ENCODE measurements around the gene GAPVD1. TPM values are rescaled to one million over a fixed set of nuclear protein-coding genes. Genes with fewer than 3 reads are reported as not detected.
A peak's percentile ranks its signal among the peaks of the same experiment; 100 is the strongest.

The GAPVD1 gene
- total and polyA plus RNA-seq, 10 of the 15 experiments (the other 5 are each of a cell fraction or from before 2014, with no cell fraction given), result 4.3 to 36.6 (median 25.9) TPM

DNA sequence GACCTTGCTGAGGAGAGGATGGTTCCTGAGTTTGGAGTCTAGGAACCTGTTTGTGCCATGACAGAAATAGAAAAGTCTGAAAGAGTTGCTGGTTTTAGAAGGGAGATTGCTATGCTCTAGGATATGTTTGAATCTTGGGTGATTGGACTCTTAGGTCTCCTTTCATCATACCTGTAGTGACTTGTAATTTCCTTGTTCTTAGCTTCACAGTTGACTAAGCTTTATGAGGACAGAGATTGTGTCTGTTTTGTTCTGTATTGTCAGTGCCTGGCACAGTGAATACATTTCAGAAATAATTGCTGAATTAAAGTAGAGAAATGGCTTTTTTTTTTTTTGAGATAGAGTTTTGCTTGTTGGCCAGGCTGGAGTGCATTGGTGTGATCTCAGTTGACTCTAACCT, 31.5 kb downstream of the GAPVD1 start:
- Histone ChIP-seq H3K9me3 (replicated peaks; ENCODE audit: control insufficient read depth, insufficient read depth, low read length) (no peaks in the 10 kb centered on the region), H4K20me1 (ENCODE audit: control insufficient read depth, insufficient read depth) (no peaks in the 10 kb centered on the region; the same call in 1 of the 2 replicates), H3K36me3 (ENCODE audit: control insufficient read depth in 2 of 2, insufficient read depth in 2 of 2, low read length in 1 of 2) (peaks cover 1 to 4% of the 10 kb centered on the region in 2 experiments; a peak in 1 of 4 replicates), H3K9ac (ENCODE audit: control insufficient read depth, insufficient read depth, low read length) (no peak overlapping the region), H3K4me2 (ENCODE audit: control insufficient read depth, insufficient read depth) (no peak overlapping the region), H3K79me2 (ENCODE audit: control insufficient read depth, insufficient read depth, low read length) (peaks cover 18% of the 10 kb centered on the region), H2AFZ (ENCODE audit: control insufficient read depth, low read depth, low read length) (no peak overlapping the region), H3K27ac (ENCODE audit: control insufficient read depth, insufficient read depth) (no peak overlapping the region), H3K4me1 (ENCODE audit: control insufficient read depth, insufficient read depth, low read length) (no peaks in the 10 kb centered on the region), H3K4me3 (no peak overlapping the region), H3K27me3 (replicated peaks in 1 of 2; ENCODE audit: control insufficient read depth in 2 of 2, insufficient read depth in 2 of 2, low read length in 1 of 2) (no peaks in the 10 kb centered on the region)
- ChIA-PET SMC1A (ENCODE audit: uncharacterized antibody, unreplicated experiment) (interaction anchor here (0.6 kb wide), 2 partner anchors 20 to 109 kb away, joined by 3 to 4 read pairs; no protein-coding TSS in a partner anchor), RAD21 (ENCODE audit: unreplicated experiment) (no interaction called here), CTCF (no interaction called here), POLR2A (interaction anchor here (0.7 kb wide), 1 partner anchor 14 kb away, joined by 4 read pairs; no protein-coding TSS in a partner anchor)
- ATAC-seq, result no peak
- DNase-seq (ENCODE audit: low read depth, low spot score), result no peak
- intact Hi-C loops (cut with micrococcal nuclease; ENCODE audit: unreplicated experiment) (no loop called here), in situ Hi-C loops (cut with MboI) (no loop called here)
- no TSS peak for BruUV-seq (replicated peaks)
- FAIRE-seq, result peak; percentile 68
- TF ChIP-seq, protein P1, sequence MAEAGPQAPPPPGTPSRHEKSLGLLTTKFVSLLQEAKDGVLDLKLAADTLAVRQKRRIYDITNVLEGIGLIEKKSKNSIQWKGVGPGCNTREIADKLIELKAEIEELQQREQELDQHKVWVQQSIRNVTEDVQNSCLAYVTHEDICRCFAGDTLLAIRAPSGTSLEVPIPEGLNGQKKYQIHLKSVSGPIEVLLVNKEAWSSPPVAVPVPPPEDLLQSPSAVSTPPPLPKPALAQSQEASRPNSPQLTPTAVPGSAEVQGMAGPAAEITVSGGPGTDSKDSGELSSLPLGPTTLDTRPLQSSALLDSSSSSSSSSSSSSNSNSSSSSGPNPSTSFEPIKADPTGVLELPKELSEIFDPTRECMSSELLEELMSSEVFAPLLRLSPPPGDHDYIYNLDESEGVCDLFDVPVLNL (IDR thresholded peaks at IDR 0.05; ENCODE audit: low read depth, low read length), result no peak
- TF ChIP-seq TCF7 (IDR thresholded peaks at IDR 0.05; ENCODE audit: borderline replicate concordance) (no peak), PAX5 (IDR thresholded peaks at IDR 0.05; ENCODE audit: borderline replicate concordance, low read depth, low read length) (no peak), STAT3 (IDR thresholded peaks at IDR 0.05; ENCODE audit: low read depth, low read length) (no peak), SP1 (IDR thresholded peaks at IDR 0.05; ENCODE audit: low read depth, low read length) (no peak), ESRRA (IDR thresholded peaks at IDR 0.05; ENCODE audit: low read length) (no peak), JUND (IDR thresholded peaks at IDR 0.05; ENCODE audit: low read depth, low read length) (no peak), CEBPB (IDR thresholded peaks at IDR 0.05; ENCODE audit: borderline replicate concordance in 1 of 2, low read depth in 2 of 2, low read length in 2 of 2) (no peak), CBFB (IDR thresholded peaks at IDR 0.05; ENCODE audit: low read depth) (no peak), MEF2A (IDR thresholded peaks at IDR 0.05; ENCODE audit: insufficient read depth, low read depth, low read length) (no peak), MEF2B (IDR thresholded peaks at IDR 0.05; ENCODE audit: partially characterized antibody, poor library complexity, severe bottlenecking) (no peak), RCOR1 (conservative IDR thresholded peaks at IDR 0.05; ENCODE audit: low read depth, low read length) (no peak), PML (IDR thresholded peaks at IDR 0.05; ENCODE audit: low read length) (no peak), YY1 (IDR thresholded peaks at IDR 0.05; ENCODE audit: low read depth, low read length) (no peak), CREB1 (IDR thresholded peaks at IDR 0.05; ENCODE audit: low read depth) (no peak)
- TF ChIP-seq, protein P2, sequence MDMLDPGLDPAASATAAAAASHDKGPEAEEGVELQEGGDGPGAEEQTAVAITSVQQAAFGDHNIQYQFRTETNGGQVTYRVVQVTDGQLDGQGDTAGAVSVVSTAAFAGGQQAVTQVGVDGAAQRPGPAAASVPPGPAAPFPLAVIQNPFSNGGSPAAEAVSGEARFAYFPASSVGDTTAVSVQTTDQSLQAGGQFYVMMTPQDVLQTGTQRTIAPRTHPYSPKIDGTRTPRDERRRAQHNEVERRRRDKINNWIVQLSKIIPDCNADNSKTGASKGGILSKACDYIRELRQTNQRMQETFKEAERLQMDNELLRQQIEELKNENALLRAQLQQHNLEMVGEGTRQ (IDR thresholded peaks at IDR 0.05; ENCODE audit: borderline replicate concordance, low read depth, low read length), result no peak
- TF ChIP-seq, protein P3, sequence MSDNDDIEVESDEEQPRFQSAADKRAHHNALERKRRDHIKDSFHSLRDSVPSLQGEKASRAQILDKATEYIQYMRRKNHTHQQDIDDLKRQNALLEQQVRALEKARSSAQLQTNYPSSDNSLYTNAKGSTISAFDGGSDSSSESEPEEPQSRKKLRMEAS (IDR thresholded peaks at IDR 0.05; ENCODE audit: low read depth, low read length), result no peak
- TF ChIP-seq, protein P4, sequence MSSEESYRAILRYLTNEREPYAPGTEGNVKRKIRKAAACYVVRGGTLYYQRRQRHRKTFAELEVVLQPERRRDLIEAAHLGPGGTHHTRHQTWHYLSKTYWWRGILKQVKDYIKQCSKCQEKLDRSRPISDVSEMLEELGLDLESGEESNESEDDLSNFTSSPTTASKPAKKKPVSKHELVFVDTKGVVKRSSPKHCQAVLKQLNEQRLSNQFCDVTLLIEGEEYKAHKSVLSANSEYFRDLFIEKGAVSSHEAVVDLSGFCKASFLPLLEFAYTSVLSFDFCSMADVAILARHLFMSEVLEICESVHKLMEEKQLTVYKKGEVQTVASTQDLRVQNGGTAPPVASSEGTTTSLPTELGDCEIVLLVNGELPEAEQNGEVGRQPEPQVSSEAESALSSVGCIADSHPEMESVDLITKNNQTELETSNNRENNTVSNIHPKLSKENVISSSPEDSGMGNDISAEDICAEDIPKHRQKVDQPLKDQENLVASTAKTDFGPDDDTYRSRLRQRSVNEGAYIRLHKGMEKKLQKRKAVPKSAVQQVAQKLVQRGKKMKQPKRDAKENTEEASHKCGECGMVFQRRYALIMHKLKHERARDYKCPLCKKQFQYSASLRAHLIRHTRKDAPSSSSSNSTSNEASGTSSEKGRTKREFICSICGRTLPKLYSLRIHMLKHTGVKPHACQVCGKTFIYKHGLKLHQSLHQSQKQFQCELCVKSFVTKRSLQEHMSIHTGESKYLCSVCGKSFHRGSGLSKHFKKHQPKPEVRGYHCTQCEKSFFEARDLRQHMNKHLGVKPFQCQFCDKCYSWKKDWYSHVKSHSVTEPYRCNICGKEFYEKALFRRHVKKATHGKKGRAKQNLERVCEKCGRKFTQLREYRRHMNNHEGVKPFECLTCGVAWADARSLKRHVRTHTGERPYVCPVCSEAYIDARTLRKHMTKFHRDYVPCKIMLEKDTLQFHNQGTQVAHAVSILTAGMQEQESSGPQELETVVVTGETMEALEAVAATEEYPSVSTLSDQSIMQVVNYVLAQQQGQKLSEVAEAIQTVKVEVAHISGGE (CRISPR knock-in tag; IDR thresholded peaks at IDR 0.05), result no peak

Measured in GM12878 (cell line).